Measurements from ENCODE around the gene TTC39B.

GRCh38 chr9:15176836-15177235 is 130.2 kb downstream of the TTC39B start:
- TF ChIP-seq CTCF (IDR thresholded peaks at IDR 0.05) (no peak), EP300 (IDR thresholded peaks at IDR 0.05; ENCODE audit: low read depth) (no peak), POLR2A (IDR thresholded peaks at IDR 0.05) (no peak), POLR2AphosphoS5 (IDR thresholded peaks at IDR 0.05) (no peak)

All from transverse colon (tissue), 4 donors.